ENCODE measurements around the gene ABCA7.

Gene ABCA7

DNA sequence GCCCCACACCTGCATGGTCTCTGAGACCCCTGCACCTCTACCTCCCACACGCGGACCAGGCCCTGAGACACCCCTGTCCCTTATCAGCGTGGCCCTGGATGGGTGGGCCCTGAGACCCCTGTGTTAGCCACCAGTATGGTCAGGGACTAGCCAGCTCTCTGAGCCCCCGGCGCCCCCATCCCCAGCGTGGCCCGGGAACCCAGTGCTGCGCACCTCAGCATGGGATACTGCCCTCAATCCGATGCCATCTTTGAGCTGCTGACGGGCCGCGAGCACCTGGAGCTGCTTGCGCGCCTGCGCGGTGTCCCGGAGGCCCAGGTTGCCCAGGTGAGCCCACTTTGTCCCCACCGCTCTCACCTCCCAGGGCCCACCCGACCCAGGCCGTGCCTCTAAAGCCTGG, 22.1 kb downstream of the ABCA7 start:
- no peak for DNase-seq

DNA sequence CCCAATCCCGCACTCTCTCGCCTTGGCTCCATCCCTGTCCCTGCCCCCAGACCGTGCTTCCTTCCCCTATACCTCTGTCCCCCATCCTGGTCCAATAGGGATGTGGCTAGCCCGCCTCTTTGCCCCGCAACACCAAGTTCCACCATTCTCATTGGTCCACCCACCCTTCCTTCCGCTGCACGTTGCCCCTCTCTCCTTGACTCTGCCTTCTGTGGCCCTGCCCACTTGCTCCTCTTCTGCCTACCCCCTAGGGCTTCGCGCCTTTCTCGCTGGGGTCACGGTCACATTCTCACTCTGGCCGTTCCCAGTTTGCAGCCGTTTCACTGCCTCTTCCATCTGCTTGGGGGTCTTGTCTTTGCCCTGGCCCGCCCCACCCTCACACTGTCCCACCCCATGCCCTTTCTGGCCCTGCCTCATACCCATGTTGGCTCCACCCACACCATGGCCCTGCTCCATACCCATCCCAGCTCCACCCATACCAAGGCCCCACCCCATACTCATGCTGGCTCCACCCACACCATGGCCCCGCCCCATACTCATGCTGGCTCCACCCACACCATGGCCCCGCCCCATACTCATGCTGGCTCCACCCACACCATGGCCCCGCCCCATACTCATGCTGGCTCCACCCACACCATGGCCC, 22.6 kb downstream of the ABCA7 start:
- DNase-seq: no peak

DNA sequence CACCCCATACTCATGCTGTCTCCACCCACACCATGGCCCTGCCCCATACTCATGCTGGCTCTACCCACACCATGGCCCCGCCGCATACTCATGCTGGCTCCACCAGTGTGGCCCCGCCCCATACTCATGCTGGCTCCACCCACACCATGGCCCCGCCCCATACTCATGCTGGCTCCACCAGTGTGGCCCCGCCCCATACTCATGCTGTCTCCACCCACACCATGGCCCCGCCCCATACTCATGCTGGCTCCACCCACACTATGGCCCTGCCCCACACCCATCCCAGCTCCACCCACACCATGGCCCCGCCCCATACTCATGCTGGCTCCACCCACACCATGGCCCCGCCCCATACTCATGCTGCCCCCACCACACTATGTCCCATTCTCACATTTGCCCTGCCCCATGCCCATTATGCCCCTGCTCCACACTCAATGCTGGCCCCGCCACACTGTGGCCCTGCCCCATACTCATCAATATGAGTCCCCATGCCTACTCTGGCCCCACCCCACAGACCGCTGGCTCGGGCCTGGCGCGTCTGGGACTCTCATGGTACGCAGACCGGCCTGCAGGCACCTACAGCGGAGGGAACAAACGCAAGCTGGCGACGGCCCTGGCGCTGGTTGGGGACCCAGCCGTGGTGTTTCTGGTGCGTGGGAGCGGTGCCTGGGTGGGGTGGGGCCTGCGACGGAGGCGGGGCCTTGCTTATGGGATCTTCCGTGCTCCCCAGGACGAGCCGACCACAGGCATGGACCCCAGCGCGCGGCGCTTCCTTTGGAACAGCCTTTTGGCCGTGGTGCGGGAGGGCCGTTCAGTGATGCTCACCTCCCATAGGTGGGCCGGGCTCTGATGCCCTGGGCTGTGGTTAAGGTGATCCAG, 23.4 kb downstream of the ABCA7 start:
- DNase-seq: peak; percentile 80

DNA sequence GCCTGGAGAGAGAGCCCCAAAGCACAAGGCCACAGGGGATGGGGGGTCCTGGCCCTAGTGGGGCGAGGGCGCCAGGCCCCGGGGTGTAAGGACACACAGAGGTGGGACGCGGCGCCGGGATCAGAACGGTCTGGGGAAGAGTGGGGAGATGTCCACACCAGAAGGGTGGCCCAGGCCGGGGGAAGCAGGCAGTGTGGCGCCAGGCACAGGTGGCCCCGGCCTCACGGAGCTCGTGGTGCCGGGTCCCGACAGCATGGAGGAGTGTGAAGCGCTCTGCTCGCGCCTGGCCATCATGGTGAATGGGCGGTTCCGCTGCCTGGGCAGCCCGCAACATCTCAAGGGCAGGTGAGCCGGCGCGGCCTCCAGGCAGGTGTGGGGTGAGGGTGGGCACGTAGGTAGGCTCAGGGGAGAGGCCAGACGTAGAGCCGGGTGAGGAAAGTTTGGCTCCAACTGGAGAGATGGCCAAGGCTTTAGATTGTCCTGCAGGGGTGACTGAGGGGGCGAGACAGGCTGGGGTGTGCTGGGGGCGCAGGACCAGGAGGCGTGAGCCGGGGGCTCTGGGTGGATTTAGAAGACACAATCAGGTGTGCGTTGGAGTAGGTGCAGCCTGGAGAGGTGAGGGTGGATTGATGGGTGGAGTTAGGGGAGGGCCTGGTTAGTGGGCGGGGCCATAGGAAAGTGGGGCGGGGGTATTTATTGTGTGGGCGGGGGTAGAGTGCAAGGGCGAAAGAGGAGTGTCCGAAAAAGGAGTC, 24.2 kb downstream of the ABCA7 start:
- DNase-seq: no peak

DNA sequence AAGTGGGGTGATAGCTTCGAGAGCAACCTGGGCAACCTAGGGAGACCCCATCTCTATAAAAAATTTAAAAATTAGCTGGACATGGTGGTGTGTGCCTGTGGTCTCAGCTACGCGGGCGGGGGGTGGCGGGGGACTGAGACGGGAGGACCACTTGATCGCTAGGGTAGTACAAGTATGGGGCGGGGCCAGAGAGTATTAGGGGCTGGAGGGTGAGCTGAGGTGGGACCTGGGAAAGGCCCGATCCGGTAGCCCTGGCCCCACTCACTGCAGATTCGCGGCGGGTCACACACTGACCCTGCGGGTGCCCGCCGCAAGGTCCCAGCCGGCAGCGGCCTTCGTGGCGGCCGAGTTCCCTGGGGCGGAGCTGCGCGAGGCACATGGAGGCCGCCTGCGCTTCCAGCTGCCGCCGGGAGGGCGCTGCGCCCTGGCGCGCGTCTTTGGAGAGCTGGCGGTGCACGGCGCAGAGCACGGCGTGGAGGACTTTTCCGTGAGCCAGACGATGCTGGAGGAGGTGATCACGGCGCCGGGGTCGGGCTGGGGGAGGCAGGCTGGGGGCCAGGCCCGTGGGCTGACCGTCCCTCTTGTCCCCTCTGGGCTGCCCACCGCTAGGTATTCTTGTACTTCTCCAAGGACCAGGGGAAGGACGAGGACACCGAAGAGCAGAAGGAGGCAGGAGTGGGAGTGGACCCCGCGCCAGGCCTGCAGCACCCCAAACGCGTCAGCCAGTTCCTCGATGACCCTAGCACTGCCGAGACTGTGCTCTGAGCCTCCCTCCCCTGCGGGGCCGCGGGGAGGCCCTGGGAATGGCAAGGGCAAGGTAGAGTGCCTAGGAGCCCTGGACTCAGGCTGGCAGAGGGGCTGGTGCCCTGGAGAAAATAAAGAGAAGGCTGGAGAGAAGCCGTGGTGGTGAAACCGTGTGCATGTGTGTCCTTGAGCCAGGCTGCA, 25.0 kb downstream of the ABCA7 start:
- peak; percentile 73 for DNase-seq

DNA sequence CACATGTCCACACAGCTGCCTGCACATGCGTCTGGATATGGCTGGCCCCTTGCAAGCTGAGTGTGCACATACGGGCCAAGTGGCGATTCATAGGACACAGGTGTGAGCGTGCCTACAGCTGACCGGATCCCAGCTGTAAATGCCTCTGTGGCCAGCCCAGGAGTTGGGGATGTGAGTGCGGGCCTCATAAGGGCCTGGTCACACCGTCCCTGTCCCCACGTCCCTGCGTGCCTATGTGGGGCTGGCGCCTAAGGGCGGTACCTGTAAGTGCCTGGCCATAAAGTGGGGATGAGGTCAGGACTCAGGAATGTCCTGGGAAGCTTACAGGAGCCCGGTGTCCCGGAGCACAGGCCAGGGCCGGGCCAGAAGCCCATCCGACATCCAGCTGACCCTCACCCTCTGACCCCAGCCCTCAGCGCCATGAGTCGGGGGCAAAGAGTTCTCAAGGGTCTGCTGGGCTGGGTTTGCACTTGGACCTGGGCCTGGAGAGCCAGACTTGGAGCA, 25.8 kb downstream of the ABCA7 start:
- no peak for DNase-seq

DNA sequence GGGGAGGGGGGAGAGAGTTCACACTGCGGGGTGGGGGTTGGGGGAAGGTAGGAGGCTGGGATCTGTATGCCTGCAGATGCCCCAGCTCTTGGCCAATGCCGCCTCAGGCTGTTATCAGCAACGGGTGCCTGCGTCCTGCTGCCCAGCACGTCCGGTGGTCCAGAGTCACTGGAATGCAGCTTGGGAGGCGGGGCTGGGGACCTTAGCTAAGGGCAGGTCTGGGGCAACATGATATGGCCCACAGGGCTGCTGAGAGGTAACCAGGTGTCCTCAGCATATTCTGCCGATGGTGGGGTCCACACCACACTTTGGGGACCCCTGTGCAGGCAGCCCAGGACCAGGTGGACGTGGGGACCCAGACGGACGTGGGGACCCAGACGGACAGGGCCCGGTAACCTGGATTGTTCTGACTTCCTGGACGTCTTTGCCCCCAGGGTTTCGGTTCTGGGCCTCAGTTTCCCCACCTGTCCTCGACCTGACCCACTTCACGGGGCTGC, 26.4 kb downstream of the ABCA7 start:
- no peak for DNase-seq

DNA sequence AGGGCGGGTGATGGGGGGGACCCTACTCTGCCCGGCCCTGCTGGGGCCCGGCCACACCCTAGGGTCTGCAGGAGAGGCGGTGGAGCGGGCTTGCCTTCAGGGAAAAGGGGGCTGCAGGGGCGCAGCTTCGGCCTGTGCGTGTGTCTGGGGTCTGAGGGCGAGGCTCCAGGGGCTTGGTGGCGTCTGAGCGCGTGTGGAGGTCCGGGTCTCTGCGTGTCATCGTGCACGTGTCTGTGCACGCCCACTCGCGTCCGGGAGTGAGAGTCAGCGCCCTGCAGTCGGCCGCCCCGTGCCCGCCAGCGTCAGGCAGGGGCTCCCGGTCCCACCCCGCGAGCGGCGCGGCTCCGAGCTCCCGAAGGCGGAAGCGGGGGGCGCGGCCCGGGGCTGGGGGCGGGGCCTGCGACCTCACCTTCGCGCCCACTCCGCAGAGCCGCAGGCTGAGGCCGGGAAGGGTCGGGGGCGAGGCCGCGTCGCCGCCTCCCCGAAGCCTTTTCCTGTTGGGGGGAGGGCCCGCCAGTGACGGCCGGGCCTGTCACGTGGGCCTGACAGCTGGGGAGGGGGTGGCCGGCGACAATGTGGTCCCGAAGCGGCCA, 26.9 kb downstream of the ABCA7 start, which contains the start of gene ARHGAP45:
Gene ARHGAP45, plus strand, starts transcription at position 420 of the 593 bp plus-strand sequence. CDS start 239 bp downstream, outside the sequence.
- peak; percentile 87 for DNase-seq

DNA sequence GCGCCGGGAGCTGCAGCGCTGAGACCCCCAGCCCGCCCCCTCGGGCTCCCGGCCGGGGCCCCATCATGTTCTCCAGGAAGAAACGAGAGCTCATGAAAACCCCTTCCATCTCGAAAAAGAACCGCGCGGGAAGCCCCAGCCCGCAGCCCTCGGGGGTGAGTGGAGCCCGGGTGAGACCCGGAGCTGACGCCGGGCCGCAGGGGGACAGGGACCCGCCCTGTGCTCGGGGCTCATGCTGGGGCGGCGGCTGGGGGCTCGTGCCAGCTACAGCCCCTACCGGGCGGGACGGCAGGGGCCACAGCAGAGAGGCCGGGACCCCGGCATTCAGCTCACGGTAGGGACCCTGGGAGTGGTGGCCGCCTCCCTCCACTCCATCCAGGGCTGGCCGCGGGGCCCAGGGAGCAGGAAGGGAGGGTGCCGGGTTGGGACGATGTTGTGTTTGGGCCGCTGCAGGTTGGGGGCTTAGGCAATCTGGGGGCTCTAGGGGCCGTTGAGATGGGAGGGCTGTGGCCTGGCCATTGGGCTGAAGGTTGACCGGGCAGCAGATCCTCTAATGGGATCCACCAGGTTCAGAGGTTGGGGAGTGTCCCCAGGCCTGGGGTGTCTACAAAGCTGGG, 27.5 kb downstream of the ABCA7 start:
- DNase-seq: no peak

DNA sequence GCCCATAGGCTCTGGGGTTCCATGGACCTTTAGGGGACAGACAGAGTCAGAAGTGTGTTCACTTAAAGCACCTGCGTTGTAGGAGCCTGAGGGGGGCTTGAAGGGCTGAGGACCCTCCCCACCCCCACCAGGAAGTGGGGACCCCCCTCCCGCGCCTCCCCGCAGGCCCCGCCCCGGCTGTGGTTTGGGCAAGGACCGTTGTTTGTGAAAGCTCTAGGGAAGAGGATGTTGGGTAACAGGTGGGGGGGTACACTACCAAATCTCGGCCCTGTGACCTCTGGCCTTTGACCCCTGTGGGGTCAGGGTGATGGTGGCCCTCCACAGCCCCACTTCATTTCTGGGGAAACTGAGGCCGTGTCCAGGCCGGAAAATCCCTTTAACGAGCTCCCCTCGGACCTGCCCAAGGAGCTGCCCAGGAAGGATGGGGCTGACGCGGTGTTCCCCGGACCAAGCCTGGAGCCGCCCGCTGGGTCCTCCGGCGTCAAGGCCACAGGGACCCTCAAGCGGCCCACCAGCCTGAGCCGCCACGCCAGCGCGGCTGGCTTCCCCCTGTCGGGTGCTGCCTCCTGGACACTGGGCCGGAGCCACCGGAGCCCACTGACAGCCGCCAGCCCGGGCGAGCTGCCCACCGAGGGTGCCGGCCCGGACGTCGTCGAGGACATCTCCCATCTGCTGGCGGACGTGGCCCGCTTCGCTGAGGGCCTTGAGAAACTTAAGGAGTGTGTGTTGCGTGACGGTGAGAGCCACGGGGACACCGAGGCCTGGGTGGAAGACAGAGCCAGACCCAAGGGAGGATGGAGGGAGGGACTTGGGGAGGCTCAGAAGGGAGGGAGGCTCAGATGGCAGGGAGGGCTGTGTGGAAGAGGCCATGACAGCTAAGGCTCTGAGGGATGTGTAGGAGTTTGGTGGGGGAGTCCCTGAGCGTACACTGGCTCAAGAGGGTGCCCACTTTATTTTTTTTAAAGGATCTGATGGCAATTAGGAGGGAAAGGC, 28.4 kb downstream of the ABCA7 start:
- DNase-seq: peak; percentile 77

DNA sequence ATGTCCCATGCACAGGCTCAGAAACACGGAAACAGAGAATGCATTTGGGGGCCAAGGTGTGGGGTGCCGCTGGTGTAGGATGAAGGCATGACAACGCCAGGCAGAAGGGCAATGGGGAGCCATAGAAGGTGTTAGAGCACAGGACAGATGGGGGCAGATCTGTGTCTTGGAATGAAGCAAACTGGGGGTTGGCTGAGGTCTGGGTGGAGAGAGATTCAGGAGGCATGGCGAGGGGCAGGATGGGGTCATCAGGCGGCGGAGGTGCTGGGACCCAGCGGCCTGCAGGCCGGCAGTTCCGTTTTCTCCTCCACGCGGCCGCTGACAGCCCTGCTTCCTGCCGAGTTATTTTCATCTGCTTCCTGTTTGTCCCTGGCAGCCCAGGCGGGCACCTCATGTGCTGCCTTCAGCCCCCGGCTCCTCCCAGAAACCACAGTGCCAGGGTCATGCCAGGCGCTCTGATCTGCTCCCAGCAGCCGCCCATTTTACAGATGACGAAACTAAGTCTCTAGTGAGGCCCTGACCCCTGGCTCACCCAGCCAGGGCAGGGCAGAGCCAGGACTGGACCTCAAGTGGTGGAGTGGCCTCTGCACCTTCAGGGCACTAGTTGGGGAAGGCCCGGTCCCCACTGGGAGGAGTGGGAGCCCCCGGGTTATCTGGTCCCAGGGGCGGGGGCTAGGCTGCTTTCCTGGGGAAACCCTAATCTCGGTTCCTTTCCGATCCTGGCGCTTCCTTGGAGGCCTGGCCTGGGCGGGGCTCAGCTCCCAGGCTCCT, 29.3 kb downstream of the ABCA7 start:
- DNase-seq: peak; percentile 85

DNA sequence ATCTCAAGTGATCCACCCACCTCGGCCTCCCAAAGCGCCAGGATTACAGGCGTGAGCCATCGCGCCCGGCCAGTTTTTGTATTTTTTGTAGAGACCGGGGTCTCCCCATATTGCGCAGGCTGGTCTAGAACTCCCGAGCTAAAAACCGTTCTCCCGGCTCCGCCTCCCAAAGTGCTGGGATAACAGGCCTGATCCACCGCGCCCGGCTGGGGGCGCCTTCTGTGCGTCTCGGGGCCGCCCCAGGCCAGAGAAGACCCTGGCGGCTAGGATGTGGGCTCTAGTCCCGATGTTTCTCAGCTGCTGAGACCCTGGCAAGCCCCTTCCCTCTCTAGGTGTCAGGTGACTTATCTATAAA, 30.6 kb downstream of the ABCA7 start:
- no peak for DNase-seq

DNA sequence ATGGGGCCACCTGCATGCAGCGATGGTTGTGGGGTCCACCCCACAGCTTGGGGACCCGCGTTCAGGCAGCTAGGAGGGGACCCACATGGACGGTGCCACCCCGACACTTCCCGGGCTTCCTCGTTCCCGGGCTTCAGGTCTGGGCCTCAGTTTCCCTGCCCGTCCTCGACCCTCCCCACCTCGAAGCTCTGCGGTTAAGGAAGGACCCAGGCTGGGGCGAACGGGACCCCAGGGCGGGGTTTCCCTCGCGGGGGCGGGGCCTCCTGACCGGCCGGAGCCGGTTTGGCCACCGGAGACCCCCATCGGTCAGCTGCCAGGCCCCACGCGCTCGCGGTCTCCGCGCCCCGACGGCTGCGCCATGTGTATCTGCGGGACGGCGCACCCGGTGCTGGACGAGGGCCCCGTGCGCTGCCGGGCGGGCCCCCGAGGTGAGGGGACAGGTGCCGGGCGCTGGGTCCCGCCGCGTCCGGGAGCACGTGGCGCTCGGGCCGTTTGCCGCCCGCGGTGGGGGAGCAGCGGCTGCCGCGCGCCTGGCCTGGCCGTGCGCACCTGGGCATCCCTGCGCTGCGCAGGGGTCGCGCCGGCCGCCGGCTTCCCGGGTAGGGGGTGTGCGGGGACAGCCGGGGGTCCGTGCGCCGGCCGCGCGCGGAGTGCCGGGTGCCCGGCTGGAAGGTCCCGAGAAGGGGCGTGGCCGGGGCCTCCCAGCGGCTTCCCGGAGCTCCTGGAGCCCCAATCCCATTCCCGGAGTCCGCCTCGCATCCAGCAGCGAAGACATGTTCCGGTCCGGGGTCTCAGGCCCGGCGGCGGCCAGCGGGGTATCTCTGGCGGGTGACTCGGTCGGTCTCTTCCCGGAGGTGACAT, 31.3 kb downstream of the ABCA7 start:
- no peak for DNase-seq

DNA sequence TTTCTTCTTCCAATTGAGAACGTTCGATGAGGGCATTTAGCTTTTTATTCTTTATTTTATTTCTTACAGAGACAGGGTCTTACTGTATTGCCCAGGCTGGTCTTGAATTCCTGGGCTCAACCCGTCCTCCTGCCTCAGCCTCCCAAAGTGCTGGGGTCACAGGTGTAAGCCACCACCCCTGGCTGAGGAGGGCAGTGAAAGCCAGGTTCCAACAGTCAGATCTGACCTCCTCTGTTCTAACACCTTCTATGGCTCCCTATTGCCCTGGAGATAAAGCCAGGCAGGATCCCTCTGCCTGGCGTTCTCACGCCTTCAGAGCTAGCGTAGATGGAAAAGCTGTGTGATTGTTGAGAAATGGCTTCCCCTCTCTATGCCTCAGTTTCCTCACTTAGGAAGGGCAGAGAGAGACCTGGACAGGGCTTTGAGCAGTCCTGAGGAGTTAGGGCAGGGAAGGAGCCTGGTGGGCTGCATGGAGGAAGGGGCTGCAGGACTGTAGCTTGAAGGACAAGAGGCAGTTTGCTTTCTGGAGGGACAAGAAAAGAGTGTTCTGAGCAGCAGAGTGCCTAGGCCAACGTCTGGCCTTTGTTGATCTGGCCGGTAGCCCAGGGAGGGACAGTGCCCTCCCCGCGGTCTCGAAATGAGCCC, 32.6 kb downstream of the ABCA7 start:
- no peak for DNase-seq

DNA sequence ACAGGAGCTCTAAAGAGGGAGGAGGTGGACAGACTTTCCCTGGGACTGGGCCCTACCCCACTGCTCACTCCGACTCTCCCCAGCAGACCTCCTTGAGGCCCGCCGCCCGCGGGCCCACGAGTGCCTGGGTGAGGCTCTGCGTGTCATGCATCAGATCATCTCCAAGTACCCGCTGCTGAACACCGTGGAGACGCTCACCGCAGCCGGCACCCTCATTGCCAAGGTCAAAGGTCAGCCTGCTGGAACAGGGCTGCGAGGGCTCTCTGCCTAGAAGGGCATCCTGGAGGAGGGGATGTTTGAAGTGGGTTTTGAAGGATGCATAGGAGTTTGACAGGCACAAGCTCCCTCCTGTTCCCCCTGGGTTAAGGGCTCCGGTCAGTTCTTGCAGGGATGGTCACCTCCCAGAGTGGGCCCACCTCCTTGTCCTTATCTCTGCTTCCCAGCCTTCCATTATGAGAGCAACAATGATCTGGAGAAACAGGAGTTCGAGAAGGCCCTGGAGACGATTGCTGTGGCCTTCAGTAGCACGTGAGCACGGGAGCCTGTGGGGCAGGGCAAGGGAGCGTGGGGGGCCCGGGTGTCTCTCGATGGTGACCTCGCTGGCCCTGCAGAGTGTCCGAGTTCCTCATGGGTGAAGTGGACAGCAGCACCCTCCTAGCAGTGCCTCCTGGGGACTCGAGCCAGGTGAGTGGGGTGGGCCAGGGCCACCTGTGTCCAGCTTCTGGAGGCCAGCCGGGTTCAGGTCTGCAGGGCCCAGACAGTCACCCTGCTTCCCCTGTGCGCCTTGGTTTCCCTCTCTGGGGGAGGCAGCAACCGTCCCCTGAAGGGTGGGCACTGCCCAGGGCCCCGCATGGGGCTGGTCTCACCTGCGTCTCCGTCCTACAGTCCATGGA, 33.4 kb downstream of the ABCA7 start:
- no peak for DNase-seq

DNA sequence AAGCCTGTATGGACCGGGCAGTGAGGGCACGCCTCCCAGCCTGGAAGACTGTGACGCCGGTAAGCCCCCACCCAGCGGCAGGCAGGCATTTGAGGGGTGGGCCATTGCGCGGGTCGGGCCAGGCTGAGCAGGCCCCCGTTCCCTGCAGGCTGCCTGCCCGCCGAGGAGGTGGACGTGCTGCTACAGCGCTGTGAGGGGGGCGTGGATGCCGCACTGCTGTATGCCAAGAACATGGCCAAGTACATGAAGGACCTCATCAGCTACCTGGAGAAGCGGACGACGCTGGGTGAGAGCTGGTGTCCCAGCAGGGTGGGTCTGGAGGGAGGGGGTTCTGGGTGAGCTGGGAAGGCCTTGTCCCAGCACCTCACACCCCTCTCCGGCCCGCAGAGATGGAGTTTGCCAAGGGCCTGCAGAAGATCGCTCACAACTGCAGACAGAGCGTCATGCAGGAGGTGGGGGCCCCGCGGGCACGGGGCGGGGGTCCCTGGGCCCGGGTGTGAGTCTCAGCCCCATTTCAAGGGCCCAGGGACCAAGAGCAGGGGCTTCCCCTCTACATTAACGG, 34.1 kb downstream of the ABCA7 start:
- no peak for DNase-seq

All from CD4-positive, alpha-beta T cell treated with Interferon gamma for 1 hour (primary cell).